IPS-NIHi7 (cell line): ENCODE data around the gene ADAMTS16.

Source experiments
- DNase-seq: peaks from one replicate; pipeline ENCODE4 v3.0.0; 2012; ENCODE audit warnings: mixed read lengths; ENCODE audit errors: extremely low spot score

Gene ADAMTS16

GRCh38 chr5:5182508-5183188 lies 42.5 kb downstream of the ADAMTS16 start:
- DNase-seq: no peak

- peak; percentile 57 for DNase-seq
These were observed 43.1 kb downstream of the ADAMTS16 start for GRCh38 chr5:5183189-5183699.

- no peak for DNase-seq
These were observed 43.8 kb downstream of the ADAMTS16 start for GRCh38 chr5:5183933-5184332.

- no peak for DNase-seq
These were observed 48.4 kb downstream of the ADAMTS16 start for GRCh38 chr5:5188376-5189050.

- DNase-seq: no peak
These were observed 48.9 kb downstream of the ADAMTS16 start for GRCh38 chr5:5189051-5189430.

GRCh38 chr5:5191906-5192305 lies 51.8 kb downstream of the ADAMTS16 start:
- no peak for DNase-seq

GRCh38 chr5:5192681-5193080 lies 52.6 kb downstream of the ADAMTS16 start:
- no peak for DNase-seq

GRCh38 chr5:5195128-5195918 lies 55.2 kb downstream of the ADAMTS16 start:
- DNase-seq: no peak

- DNase-seq: no peak
These were observed 58.0 kb downstream of the ADAMTS16 start for GRCh38 chr5:5198135-5198534.

GRCh38 chr5:5198815-5199214 lies 58.7 kb downstream of the ADAMTS16 start:
- DNase-seq: no peak

GRCh38 chr5:5199495-5199894 lies 59.4 kb downstream of the ADAMTS16 start:
- DNase-seq: peak; percentile 22

GRCh38 chr5:5200133-5200532 lies 60.0 kb downstream of the ADAMTS16 start:
- no peak for DNase-seq

- no peak for DNase-seq
These were observed 62.2 kb downstream of the ADAMTS16 start for GRCh38 chr5:5202321-5202720.

- no peak for DNase-seq
These were observed 63.3 kb downstream of the ADAMTS16 start for GRCh38 chr5:5203451-5203850.

GRCh38 chr5:5207828-5208227 lies 67.7 kb downstream of the ADAMTS16 start:
- no peak for DNase-seq

GRCh38 chr5:5209089-5209488 lies 69.0 kb downstream of the ADAMTS16 start:
- no peak for DNase-seq

GRCh38 chr5:5209510-5210286 lies 69.6 kb downstream of the ADAMTS16 start:
- no peak for DNase-seq

GRCh38 chr5:5217371-5217770 lies 77.2 kb downstream of the ADAMTS16 start:
- no peak for DNase-seq

- DNase-seq: no peak
These were observed 78.3 kb downstream of the ADAMTS16 start for GRCh38 chr5:5218396-5218795.

GRCh38 chr5:5219541-5219940 lies 79.4 kb downstream of the ADAMTS16 start:
- DNase-seq: no peak

GRCh38 chr5:5220901-5221631 lies 80.9 kb downstream of the ADAMTS16 start:
- DNase-seq: no peak
